HG03196 (cell line): ENCODE measurements around the gene GSTM3.
A peak's percentile ranks its signal among the peaks of the same experiment; 100 is the strongest.
"Not testable (repeated sequence)": the region's sequence is repeated elsewhere in the genome, so short reads cannot be mapped to it uniquely, and the experiment has no call there.

Experiments
- ATAC-seq: cut with Tn5 transposase; IDR thresholded peaks from one replicate; pipeline ENCODE4 v1.9.1; 2021; ENCODE audit not compliant: unreplicated experiment

The GSTM3 gene

GRCh38 chr1:109708949-109709348 lies 31.9 kb downstream of the GSTM3 start:
- not testable (repeated sequence) for ATAC-seq

GRCh38 chr1:109705411-109705810 lies 35.4 kb downstream of the GSTM3 start:
- no peak for ATAC-seq

- no peak for ATAC-seq
Measured at GRCh38 chr1:109704173-109704572, 36.7 kb downstream of the GSTM3 start.

- ATAC-seq, result not testable (repeated sequence)
Measured at GRCh38 chr1:109702940-109703339, 37.9 kb downstream of the GSTM3 start.

- not testable (repeated sequence) for ATAC-seq
Measured at GRCh38 chr1:109697861-109698260, 43.0 kb downstream of the GSTM3 start.

GRCh38 chr1:109697066-109697465 lies 43.8 kb downstream of the GSTM3 start:
- ATAC-seq, result no peak

GRCh38 chr1:109695138-109695537 lies 45.7 kb downstream of the GSTM3 start:
- ATAC-seq, result not testable (repeated sequence)

GRCh38 chr1:109694400-109694799 lies 46.4 kb downstream of the GSTM3 start:
- not testable (repeated sequence) for ATAC-seq

GRCh38 chr1:109691759-109692158 lies 49.1 kb downstream of the GSTM3 start:
- ATAC-seq, result no peak

- no peak for ATAC-seq
Measured at GRCh38 chr1:109689844-109690405, 50.9 kb downstream of the GSTM3 start.

- ATAC-seq, result peak; percentile 95
Measured at GRCh38 chr1:109687641-109688499, 53.0 kb downstream of the GSTM3 start, which contains the start of gene GSTM1. Gene GSTM1, plus strand, starts transcription at chr1:109687817. Its CDS starts 57 bp downstream, at chr1:109687874.

GRCh38 chr1:109687109-109687508 lies 53.7 kb downstream of the GSTM3 start:
- ATAC-seq, result not testable (repeated sequence)

- not testable (repeated sequence) for ATAC-seq
Measured at GRCh38 chr1:109685890-109686289, 54.9 kb downstream of the GSTM3 start.

GRCh38 chr1:109685399-109685798 lies 55.4 kb downstream of the GSTM3 start:
- ATAC-seq, result not testable (repeated sequence)

- ATAC-seq, result not testable (repeated sequence)
Measured at GRCh38 chr1:109684777-109685176, 56.1 kb downstream of the GSTM3 start.
